Mesenchymal stem cell (in vitro differentiated cells and primary cell): Measurements from ENCODE around the gene KIF26A.

ENCODE experiments used
- DNase-seq: peaks from one replicate; pipeline ENCODE4 v3.0.0-alpha.2; 2013
- H2AFZ ChIP-seq: one replicate; pipeline ENCODE4 v1.6.1; 2013; ENCODE audit warnings: low read depth, mild to moderate bottlenecking, control low read depth, inconsistent platforms, low read length, moderate library complexity
- H2AK5ac ChIP-seq: 2 replicates; pipeline ENCODE4 v1.6.1; 2013; ENCODE audit warnings: low read length, moderate library complexity, mild to moderate bottlenecking, inconsistent platforms; ENCODE audit not compliant: severe bottlenecking
- H2BK120ac ChIP-seq: one replicate; pipeline ENCODE4 v1.6.1; 2013; ENCODE audit warnings: low read depth, mild to moderate bottlenecking, inconsistent platforms, low read length, moderate library complexity
- H2BK12ac ChIP-seq, 2 experiments: one replicate each; pipeline ENCODE4 v1.6.1; 2013; ENCODE audit warnings: inconsistent platforms in 2 of 2, low read length in 2 of 2, mild to moderate bottlenecking in 2 of 2, moderate library complexity in 2 of 2, control low read depth in 1 of 2
- H2BK15ac ChIP-seq: one replicate; pipeline ENCODE4 v1.6.1; 2013; ENCODE audit warnings: mild to moderate bottlenecking, low read depth, inconsistent platforms; ENCODE audit not compliant: poor library complexity, severe bottlenecking
- H2BK5ac ChIP-seq: 2 replicates; pipeline ENCODE4 v1.6.1; 2013; ENCODE audit warnings: low read depth, mild to moderate bottlenecking, low read length, control low read depth, inconsistent platforms; ENCODE audit not compliant: poor library complexity, severe bottlenecking
- H3K14ac ChIP-seq, 2 experiments: one replicate each; pipeline ENCODE4 v1.6.1; 2013; ENCODE audit warnings: inconsistent platforms in 2 of 2, low read length in 2 of 2, control low read depth in 1 of 2, mild to moderate bottlenecking in 1 of 2, moderate library complexity in 1 of 2
- H3K18ac ChIP-seq, 2 experiments: one replicate each; pipeline ENCODE4 v1.6.1; 2013; ENCODE audit warnings: inconsistent platforms in 2 of 2, low read length in 2 of 2, control low read depth in 1 of 2, low read depth in 1 of 2, mild to moderate bottlenecking in 1 of 2
- H3K23ac ChIP-seq, 2 experiments: one replicate each; pipeline ENCODE4 v1.6.1; 2013; ENCODE audit warnings: inconsistent platforms in 2 of 2, low read length in 2 of 2, mild to moderate bottlenecking in 2 of 2, moderate library complexity in 2 of 2, control low read depth in 1 of 2
- H3K27ac ChIP-seq: 2 replicates; pipeline ENCODE4 v1.5.1; 2013; ENCODE audit warnings: mild to moderate bottlenecking, moderate library complexity, low read length, control low read depth, inconsistent platforms; ENCODE audit not compliant: poor library complexity, severe bottlenecking
- H3K27me3 ChIP-seq, 2 experiments: 2 replicates each; pipeline versions ENCODE4 v1.6.1 to v1.7.0; 2013; ENCODE audit warnings: low read length in 2 of 2, mild to moderate bottlenecking in 2 of 2, moderate library complexity in 2 of 2, control low read depth in 1 of 2, inconsistent platforms in 1 of 2; ENCODE audit not compliant: control insufficient read depth in 1 of 2, insufficient read depth in 1 of 2
- H3K36me3 ChIP-seq, 2 experiments: 2 replicates each; pipeline versions ENCODE4 v1.6.1 to v1.7.0; 2013; ENCODE audit warnings: low read length in 2 of 2, control low read depth in 1 of 2, inconsistent platforms in 1 of 2, low read depth in 1 of 2, mild to moderate bottlenecking in 1 of 2; ENCODE audit not compliant: insufficient read depth in 2 of 2, control insufficient read depth in 1 of 2
- H3K4ac ChIP-seq, 2 experiments: one replicate each; pipeline ENCODE4 v1.6.1; 2013; ENCODE audit warnings: inconsistent platforms in 2 of 2, low read length in 2 of 2, mild to moderate bottlenecking in 2 of 2, moderate library complexity in 2 of 2, control low read depth in 1 of 2, low read depth in 1 of 2
- H3K4me1 ChIP-seq: 2 replicates; pipeline ENCODE4 v1.6.1; 2013; ENCODE audit warnings: low read depth, low read length, control low read depth; ENCODE audit not compliant: control insufficient read depth, insufficient read depth
- H3K4me2 ChIP-seq: 2 replicates; pipeline ENCODE4 v1.6.1; 2013; ENCODE audit warnings: low read length, mild to moderate bottlenecking, inconsistent platforms; ENCODE audit not compliant: poor library complexity, severe bottlenecking
- H3K4me3 ChIP-seq, 2 experiments: 2 replicates each; pipeline versions ENCODE4 v1.5.1 to v1.7.0; 2013; ENCODE audit warnings: low read length in 2 of 2, mild to moderate bottlenecking in 2 of 2, control low read depth in 1 of 2, low read depth in 1 of 2; ENCODE audit not compliant: insufficient read depth in 1 of 2
- H3K79me1 ChIP-seq: replicated peaks from 2 replicates; pipeline ENCODE4 v1.6.1; 2013; ENCODE audit warnings: mild to moderate bottlenecking, control low read depth, low read length, inconsistent platforms; ENCODE audit not compliant: poor library complexity, severe bottlenecking
- H3K9ac ChIP-seq: 2 replicates; pipeline ENCODE4 v1.7.0; 2013; ENCODE audit warnings: mild to moderate bottlenecking, low read length, moderate library complexity
- H3K9me3 ChIP-seq: 2 replicates; pipeline ENCODE4 v1.7.0; 2013; ENCODE audit warnings: mild to moderate bottlenecking, low read length; ENCODE audit not compliant: control insufficient read depth
- H4K8ac ChIP-seq: one replicate; pipeline ENCODE4 v1.6.1; 2013; ENCODE audit warnings: inconsistent platforms, mild to moderate bottlenecking, low read length, moderate library complexity
- H4K91ac ChIP-seq: one replicate; pipeline ENCODE4 v1.6.1; 2013; ENCODE audit warnings: mild to moderate bottlenecking, low read length, inconsistent platforms
- WGBS: methylation state at CpG from one replicate; pipeline ENCODE4 v1.1.7; 2013; ENCODE audit warnings: mixed read lengths; 5-methylcytosine and 5-hydroxymethylcytosine counted together

Gene KIF26A

DNA sequence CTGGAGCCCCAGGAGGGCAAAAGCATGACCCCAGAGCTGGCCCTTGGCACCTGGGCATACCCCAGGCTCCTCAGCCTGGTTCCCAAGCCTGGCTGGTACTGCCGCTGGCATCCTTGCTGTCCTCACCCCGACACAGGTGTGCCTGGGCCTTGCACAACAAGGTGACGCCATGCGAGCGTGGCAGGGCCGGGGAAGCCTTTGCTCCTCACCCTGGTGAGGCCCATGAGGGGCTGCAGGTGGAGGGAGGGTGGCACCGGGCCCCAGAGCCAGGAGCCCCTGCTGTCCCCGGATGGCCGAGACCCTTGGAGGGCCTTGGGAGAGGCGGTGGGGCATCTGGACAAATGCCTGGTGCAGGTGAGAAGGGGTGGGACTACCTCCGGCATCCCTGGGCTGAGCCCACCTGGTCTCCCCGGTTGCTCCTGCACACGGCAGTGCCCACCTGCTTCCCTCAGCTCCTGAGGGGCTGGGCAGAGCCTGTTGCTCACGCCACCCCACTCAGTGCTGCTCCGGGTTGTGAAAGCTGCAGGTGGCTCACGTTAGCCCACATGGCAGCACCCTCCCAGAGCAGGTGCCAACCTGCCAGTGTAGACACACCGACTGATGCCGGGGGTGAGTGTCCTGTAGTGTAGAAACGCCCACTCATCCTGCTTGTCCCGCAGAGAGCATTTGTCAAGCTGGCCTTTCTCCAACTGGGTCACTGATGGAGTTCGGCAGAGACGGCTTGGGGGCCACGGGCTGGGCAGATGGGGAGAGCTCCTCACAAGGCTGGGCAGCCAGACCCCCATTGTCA is 24.6 kb upstream of the KIF26A start:
- H3K14ac ChIP-seq = no peak overlapping the region
- H2BK15ac ChIP-seq = no peak overlapping the region
- no peak overlapping the region for H3K4ac ChIP-seq
- no peak overlapping the region for H3K18ac ChIP-seq
- H3K9me3 ChIP-seq = no peaks in the 10 kb centered on the region
- peaks cover 33 to 45% of the 10 kb centered on the region in 2 experiments for H3K27me3 ChIP-seq
- no peak for DNase-seq
- no peak overlapping the region for H2BK120ac ChIP-seq
- 85% methylated on average over 23 of the region's 23 CpGs for WGBS
- H3K23ac ChIP-seq = no peak overlapping the region
- H3K36me3 ChIP-seq = no peaks in the 10 kb centered on the region
- H3K4me2 ChIP-seq = no peak overlapping the region
- H3K4me1 ChIP-seq = peaks cover 6% of the 10 kb centered on the region
- no peak overlapping the region for H3K9ac ChIP-seq
- H4K91ac ChIP-seq = no peak overlapping the region
- H3K79me1 ChIP-seq = no peaks in the 10 kb centered on the region
- no peak overlapping the region for H2AK5ac ChIP-seq
- no peak overlapping the region for H3K27ac ChIP-seq
- H2AFZ ChIP-seq = no peak overlapping the region
- H3K4me3 ChIP-seq = no peak overlapping the region
- H2BK5ac ChIP-seq = no peak overlapping the region
- no peak overlapping the region for H2BK12ac ChIP-seq
- H4K8ac ChIP-seq = no peak overlapping the region

DNA sequence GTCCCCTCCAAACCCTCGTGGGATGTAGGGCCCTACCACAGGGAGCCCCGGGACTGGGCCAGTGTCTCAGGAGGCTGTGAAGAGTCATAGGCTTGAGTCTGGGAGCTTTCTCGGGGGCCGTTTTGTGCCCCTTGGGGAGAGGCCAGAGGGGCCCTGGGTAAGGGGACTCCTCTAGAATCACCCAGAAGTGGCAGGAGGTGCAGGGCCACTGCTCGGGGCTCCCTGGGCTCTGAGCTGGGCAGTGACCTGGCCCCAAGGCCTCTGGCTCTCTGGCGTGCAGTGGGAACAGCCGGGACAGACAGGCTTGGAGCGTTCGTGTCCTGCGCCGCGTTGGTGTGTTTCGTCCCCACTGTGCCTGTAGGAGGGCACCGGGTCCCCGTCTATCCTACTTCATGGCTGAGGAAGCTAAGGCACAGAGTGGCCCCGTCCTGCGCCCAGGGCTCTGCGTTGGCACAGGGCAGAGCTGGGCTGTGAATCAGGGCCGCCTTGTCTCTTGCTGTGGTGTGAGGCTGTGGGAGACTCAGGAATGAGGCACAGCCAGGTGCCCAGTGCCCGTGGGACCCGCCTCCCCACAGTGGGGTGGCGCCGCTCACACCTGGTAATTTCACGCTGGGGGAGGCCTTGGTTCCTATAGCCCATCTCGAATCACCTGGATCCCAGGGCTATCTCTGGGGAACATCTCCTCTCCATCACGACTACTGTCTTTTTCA is 23.8 kb upstream of the KIF26A start:
- H3K4me2 ChIP-seq = no peak overlapping the region
- H3K27me3 ChIP-seq = peaks cover 40 to 52% of the 10 kb centered on the region in 2 experiments
- H3K9ac ChIP-seq = no peak overlapping the region
- WGBS = 82% methylated on average over 26 of the region's 26 CpGs
- no peak overlapping the region for H2BK120ac ChIP-seq
- H3K14ac ChIP-seq = no peak overlapping the region
- no peak overlapping the region for H4K8ac ChIP-seq
- no peaks in the 10 kb centered on the region for H3K79me1 ChIP-seq
- H2BK5ac ChIP-seq = no peak overlapping the region
- H2AFZ ChIP-seq = no peak overlapping the region
- H3K4me3 ChIP-seq = no peak overlapping the region
- no peak for DNase-seq
- no peak overlapping the region for H3K4ac ChIP-seq
- H3K9me3 ChIP-seq = no peaks in the 10 kb centered on the region
- no peak overlapping the region for H4K91ac ChIP-seq
- no peak overlapping the region for H3K18ac ChIP-seq
- H3K4me1 ChIP-seq = peaks cover 6% of the 10 kb centered on the region
- no peaks in the 10 kb centered on the region for H3K36me3 ChIP-seq
- H2AK5ac ChIP-seq = no peak overlapping the region
- no peak overlapping the region for H2BK12ac ChIP-seq
- H3K23ac ChIP-seq = no peak overlapping the region
- H2BK15ac ChIP-seq = no peak overlapping the region
- H3K27ac ChIP-seq = no peak overlapping the region

DNA sequence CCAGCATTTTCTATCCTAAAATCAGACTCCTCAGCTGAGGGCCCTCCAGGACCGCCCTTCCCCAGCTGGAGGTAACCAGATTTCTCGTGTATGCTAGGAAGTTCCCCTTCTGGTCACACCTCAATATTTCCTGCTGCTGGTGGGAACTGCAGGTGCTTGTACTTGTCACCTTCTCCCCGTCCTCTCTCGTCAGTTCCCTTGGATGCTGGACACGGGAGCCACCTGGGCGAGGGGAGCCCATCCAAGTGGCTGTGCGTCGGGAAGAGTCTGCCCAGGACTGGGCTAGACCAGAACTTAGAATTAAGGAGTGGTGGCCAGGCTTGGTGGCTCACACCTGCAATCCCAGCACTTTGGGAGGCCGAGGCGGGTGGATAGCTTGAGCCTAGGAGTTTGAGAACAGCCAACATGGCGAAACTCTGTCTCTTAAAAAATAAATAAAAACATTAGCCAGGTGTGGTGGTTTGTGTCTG is 23.2 kb upstream of the KIF26A start:
- Histone ChIP-seq H3K27ac (no peak overlapping the region), H3K4ac (no peak overlapping the region), H3K23ac (no peak overlapping the region), H3K9ac (no peak overlapping the region), H3K4me2 (no peak overlapping the region), H2BK12ac (no peak overlapping the region), H2BK15ac (no peak overlapping the region), H4K8ac (no peak overlapping the region), H3K36me3 (peaks cover 0 to 3% of the 10 kb centered on the region in 2 experiments), H3K9me3 (no peaks in the 10 kb centered on the region), H2BK5ac (no peak overlapping the region), H3K4me1 (peaks cover 6% of the 10 kb centered on the region), H2AFZ (no peak overlapping the region), H2BK120ac (no peak overlapping the region), H3K14ac (no peak overlapping the region), H2AK5ac (no peak overlapping the region), H3K4me3 (no peak overlapping the region), H3K79me1 (no peaks in the 10 kb centered on the region), H4K91ac (no peak overlapping the region), H3K27me3 (peaks cover 46 to 54% of the 10 kb centered on the region in 2 experiments), H3K18ac (no peak overlapping the region)
- WGBS = 81% methylated on average over 10 of the region's 11 CpGs
- DNase-seq = no peak

GRCh38 chr14:104115691-104116287 is 22.6 kb upstream of the KIF26A start:
- Histone ChIP-seq H3K4me2 (no peak overlapping the region), H3K4ac (no peak overlapping the region), H2BK15ac (no peak overlapping the region), H4K8ac (no peak overlapping the region), H3K27ac (no peak overlapping the region), H2AFZ (no peak overlapping the region), H3K23ac (no peak overlapping the region), H3K9ac (no peak overlapping the region), H4K91ac (no peak overlapping the region), H3K4me1 (peaks cover 6% of the 10 kb centered on the region), H2BK5ac (no peak overlapping the region), H3K36me3 (peaks cover 0 to 3% of the 10 kb centered on the region in 2 experiments), H3K79me1 (no peaks in the 10 kb centered on the region), H3K18ac (no peak overlapping the region), H2AK5ac (no peak overlapping the region), H3K4me3 (no peak overlapping the region), H3K27me3 (peaks cover 52 to 55% of the 10 kb centered on the region in 2 experiments), H2BK12ac (no peak overlapping the region), H3K14ac (no peak overlapping the region), H2BK120ac (no peak overlapping the region), H3K9me3 (peaks cover 2% of the 10 kb centered on the region)
- WGBS = 90% methylated on average over 7 of the region's 9 CpGs
- no peak for DNase-seq
